Hematopoietic multipotent progenitor cell treated with erythropoietin and hydrocortisone succinate and interleukin-3 and kit ligand, for 17 days (in vitro differentiated cells): ENCODE data around the gene RNPS1.

Source experiments
- DNase-seq: peaks from one replicate; pipeline ENCODE4 v3.0.0-alpha.2; 2015; ENCODE audit warnings: low spot score

RNPS1 gene

GRCh38 chr16:2235695-2236336 lies 32.1 kb downstream of the RNPS1 start:
- DNase-seq: no peak

GRCh38 chr16:2235234-2235651 lies 32.7 kb downstream of the RNPS1 start:
- DNase-seq: no peak

- no peak for DNase-seq
Observed at GRCh38 chr16:2234813-2235170, 33.1 kb downstream of the RNPS1 start.

- no peak for DNase-seq
Observed at GRCh38 chr16:2233872-2234812, 33.8 kb downstream of the RNPS1 start.

- no peak for DNase-seq
Observed at GRCh38 chr16:2233046-2233775, 34.7 kb downstream of the RNPS1 start.

- DNase-seq: no peak
Observed at GRCh38 chr16:2232094-2232990, 35.6 kb downstream of the RNPS1 start.

GRCh38 chr16:2231016-2231931 lies 36.7 kb downstream of the RNPS1 start:
- no peak for DNase-seq

GRCh38 chr16:2230376-2230775 lies 37.5 kb downstream of the RNPS1 start:
- DNase-seq: no peak

GRCh38 chr16:2229632-2230250 lies 38.2 kb downstream of the RNPS1 start:
- no peak for DNase-seq

- no peak for DNase-seq
Observed at GRCh38 chr16:2229091-2229490, 38.8 kb downstream of the RNPS1 start.

GRCh38 chr16:2228161-2228824 lies 39.6 kb downstream of the RNPS1 start:
- DNase-seq: no peak

GRCh38 chr16:2226918-2227317 lies 41.0 kb downstream of the RNPS1 start:
- DNase-seq: no peak

- DNase-seq: no peak
Observed at GRCh38 chr16:2226245-2226793, 41.6 kb downstream of the RNPS1 start.

- peak; percentile 58 for DNase-seq
Observed at GRCh38 chr16:2223942-2224486, 43.9 kb downstream of the RNPS1 start.

GRCh38 chr16:2223221-2223941 lies 44.5 kb downstream of the RNPS1 start, which contains the start of gene E4F1:
Gene E4F1 (plus strand): TSS chr16:2223591. CDS start chr16:2223614, 23 bp downstream.
- DNase-seq: peak; percentile 99

GRCh38 chr16:2216330-2216729 lies 51.6 kb downstream of the RNPS1 start:
- DNase-seq: no peak

- DNase-seq: no peak
Observed at GRCh38 chr16:2214719-2214968, 53.3 kb downstream of the RNPS1 start, which contains the start of gene PGP. Gene PGP (minus strand): TSS chr16:2214840. CDS start chr16:2214777, 63 bp downstream.
